DND-41 (cell line): ENCODE measurements around the gene MEPCE.

Source experiments
- CTCF ChIP-seq: IDR thresholded peaks from 2 replicates; pipeline ENCODE4 v1.5.1; 2012; ENCODE audit warnings: borderline replicate concordance, low read length, moderate library complexity, mild to moderate bottlenecking; ENCODE audit not compliant: poor library complexity, severe bottlenecking; ENCODE audit errors: extremely low read depth
- EZH2 ChIP-seq: IDR thresholded peaks from 3 replicates; pipeline ENCODE4 v1.6.1; 2012; ENCODE audit warnings: borderline replicate concordance, low read depth, mild to moderate bottlenecking, moderate library complexity, low read length, inconsistent platforms; ENCODE audit not compliant: severe bottlenecking

- TF ChIP-seq CTCF (no peak), EZH2 (no peak)
Measured at GRCh38 chr7:100418930-100419659, 10.5 kb upstream of the MEPCE start.
